ENCODE results near the gene TRIM33.

GRCh38 chr1:114466334-114467014, 44.5 kb downstream of the TRIM33 start:
- TF ChIP-seq PBX3 (IDR thresholded peaks at IDR 0.05) (no peak), JUND (IDR thresholded peaks at IDR 0.05) (no peak), TAF1 (IDR thresholded peaks at IDR 0.05; ENCODE audit: borderline replicate concordance, low read depth, low read length) (no peak), CTCF (IDR thresholded peaks at IDR 0.05) (no peak), GABPA (IDR thresholded peaks at IDR 0.05; ENCODE audit: low read depth) (no peak), SIN3A (IDR thresholded peaks at IDR 0.05; ENCODE audit: borderline replicate concordance, low read depth, low read length) (no peak), SMC3 (IDR thresholded peaks at IDR 0.05; ENCODE audit: low read depth, low read length) (no peak), REST (IDR thresholded peaks at IDR 0.05; ENCODE audit: low read depth, low read length) (no peak), POLR2AphosphoS5 (IDR thresholded peaks at IDR 0.05; ENCODE audit: low read depth, low read length) (no peak), RCOR1 (IDR thresholded peaks at IDR 0.05; ENCODE audit: low read length) (no peak)
